Upper lobe of left lung (tissue), 6 donors: ENCODE data around the gene ZNF775. TPM values are rescaled to one million over a fixed set of nuclear protein-coding genes. Genes with fewer than 3 reads are reported as not detected.

Experiments
- ATAC-seq, 2 donors: fragments of 200-7000 bp; cut with Tn5 transposase; one replicate each; pipeline ENCODE4 v1.9.1; 2022; ENCODE audit warnings: mild to moderate bottlenecking in 2 of 2, moderate library complexity in 2 of 2; ENCODE audit not compliant: low FRiP score in 2 of 2
- DNase-seq, 2 donors: peaks; one replicate each; pipeline ENCODE4 v3.0.0-alpha.2; 2019 to 2020
- H3K27ac ChIP-seq, 4 donors: fragments of 200-600 bp; sonication (generic); one replicate each; pipeline ENCODE4 v1.5.1; 2016 to 2019
- H3K27me3 ChIP-seq, 4 donors: fragments of 200-600 bp; sonication (generic); one replicate each; pipeline ENCODE4 v1.5.1; 2017 to 2019
- H3K36me3 ChIP-seq, 4 donors: fragments of 200-600 bp; sonication (generic); one replicate each; pipeline ENCODE4 v1.5.1; 2016 to 2019
- H3K4me1 ChIP-seq, 4 donors: fragments of 200-600 bp; sonication (generic); one replicate each; pipeline ENCODE4 v1.5.1; 2018 to 2019
- H3K4me3 ChIP-seq, 4 donors: fragments of 200-600 bp; sonication (generic); one replicate each; pipeline ENCODE4 v1.5.1; 2017 to 2019; ENCODE audit warnings: mild to moderate bottlenecking in 2 of 4, moderate library complexity in 1 of 4
- H3K9me3 ChIP-seq, 4 donors: fragments of 200-600 bp; sonication (generic); one replicate each; pipeline ENCODE4 v1.5.1; 2018 to 2019
- EP300 ChIP-seq, 4 donors: sonication (generic); formaldehyde crosslinking; IDR thresholded peaks; one replicate each; pipeline ENCODE4 v1.5.1; 2017; ENCODE audit warnings: antibody characterized with exemption in 4 of 4, control low read depth in 2 of 4
- POLR2A ChIP-seq, 4 donors: fragments of 450-650 bp; IDR thresholded peaks; one replicate each; pipeline ENCODE4 v1.5.1; 2016 to 2017; ENCODE audit warnings: antibody characterized with exemption in 4 of 4, mild to moderate bottlenecking in 2 of 4
- POLR2AphosphoS5 ChIP-seq, 2 donors: sonication (generic); formaldehyde crosslinking; IDR thresholded peaks; one replicate each; pipeline ENCODE4 v1.5.1; 2017; ENCODE audit warnings: antibody characterized with exemption in 2 of 2
- WGBS, 2 donors: methylation state at CpG; one replicate each; pipeline ENCODE4 v1.1.5; 2017 to 2018; 5-methylcytosine and 5-hydroxymethylcytosine counted together
- total RNA-seq, 6 donors: library from RNA; depleted of rRNA in 4 of 6; stranded (reverse); fragments of >200 nt in 4 of 6; gene quantifications; one replicate each; pipeline versions ENCODE4 v1.1.0 to v1.2.1, GENCODE V29; 2016 to 2021
- TF ChIP-seq, protein P1 (sequence below), 6 experiments: fragments of 450-650 bp in 4 of 6; fragments of 200-600 bp in 2 of 6; sonication (generic) in 2 of 6; IDR thresholded peaks; one replicate each; pipeline ENCODE4 v1.5.1; 2016 to 2019; ENCODE audit warnings: antibody characterized with exemption in 6 of 6
- donor health status: DM: no; HTN: no; CAD: no; lungs with moderate emphysema.
- donor health status: DM: no; HTN: yes; CAD: no; lungs with severe emphysema.

Gene ZNF775
- total RNA-seq, 6 donors from 2014 or later, result 3.0 to 6.5 (median 5.5) TPM

DNA sequence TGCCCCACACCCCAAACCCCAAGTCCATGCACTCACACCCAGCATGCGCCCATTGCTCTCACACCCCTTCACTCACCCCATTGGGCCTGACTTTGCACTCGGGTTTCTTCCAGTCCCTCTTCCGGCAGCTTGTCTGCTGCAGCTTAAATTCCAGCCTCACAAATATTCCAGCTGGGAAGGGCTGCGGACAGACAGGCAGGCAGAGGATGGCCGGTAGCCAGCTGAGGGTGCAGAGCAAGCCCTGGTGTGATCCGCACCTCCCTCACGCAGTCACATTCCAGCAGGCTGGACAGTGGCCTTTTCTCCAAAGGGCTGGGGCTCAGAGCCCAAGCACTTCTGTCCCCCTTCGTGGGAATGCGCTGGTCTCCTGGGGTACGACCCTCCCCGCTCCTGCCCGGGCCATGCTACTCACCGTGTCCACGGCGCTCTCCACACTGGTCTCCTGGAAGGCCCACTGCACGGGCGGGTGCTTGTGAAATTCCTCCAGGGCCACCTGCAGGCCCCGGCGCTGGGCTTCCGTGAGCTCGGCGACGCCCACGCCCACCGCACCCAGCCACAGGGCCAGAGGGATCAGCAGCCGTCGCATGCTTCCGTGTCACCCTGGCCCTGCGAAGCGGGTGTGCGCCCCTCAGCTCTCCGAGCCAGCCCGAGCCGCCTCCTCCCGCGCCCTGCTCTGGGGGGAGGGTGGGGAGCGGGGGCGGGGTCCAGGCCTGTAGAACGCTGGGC is 38.9 kb upstream of the ZNF775 start:
- Histone ChIP-seq H3K4me1 (peaks cover 12 to 31% (median 27%) of the 10 kb centered on the region in 4 donors), H3K27me3 (peaks cover 0 to 15% (median 6%) of the 10 kb centered on the region in 4 donors), H3K36me3 (peaks cover 0 to 7% (median 0%) of the 10 kb centered on the region in 4 donors), H3K27ac (peak overlapping the region in 3 of 4 donors; percentile 80 to 88 (median 84)), H3K4me3 (peak overlapping the region; percentile 18 to 57 (median 44)), H3K9me3 (no peaks in the 10 kb centered on the region)
- TF ChIP-seq EP300 (IDR thresholded peaks at IDR 0.05) (no peak), POLR2A (IDR thresholded peaks at IDR 0.05) (no peak), POLR2AphosphoS5 (IDR thresholded peaks at IDR 0.05) (no peak)
- TF ChIP-seq, protein P1, sequence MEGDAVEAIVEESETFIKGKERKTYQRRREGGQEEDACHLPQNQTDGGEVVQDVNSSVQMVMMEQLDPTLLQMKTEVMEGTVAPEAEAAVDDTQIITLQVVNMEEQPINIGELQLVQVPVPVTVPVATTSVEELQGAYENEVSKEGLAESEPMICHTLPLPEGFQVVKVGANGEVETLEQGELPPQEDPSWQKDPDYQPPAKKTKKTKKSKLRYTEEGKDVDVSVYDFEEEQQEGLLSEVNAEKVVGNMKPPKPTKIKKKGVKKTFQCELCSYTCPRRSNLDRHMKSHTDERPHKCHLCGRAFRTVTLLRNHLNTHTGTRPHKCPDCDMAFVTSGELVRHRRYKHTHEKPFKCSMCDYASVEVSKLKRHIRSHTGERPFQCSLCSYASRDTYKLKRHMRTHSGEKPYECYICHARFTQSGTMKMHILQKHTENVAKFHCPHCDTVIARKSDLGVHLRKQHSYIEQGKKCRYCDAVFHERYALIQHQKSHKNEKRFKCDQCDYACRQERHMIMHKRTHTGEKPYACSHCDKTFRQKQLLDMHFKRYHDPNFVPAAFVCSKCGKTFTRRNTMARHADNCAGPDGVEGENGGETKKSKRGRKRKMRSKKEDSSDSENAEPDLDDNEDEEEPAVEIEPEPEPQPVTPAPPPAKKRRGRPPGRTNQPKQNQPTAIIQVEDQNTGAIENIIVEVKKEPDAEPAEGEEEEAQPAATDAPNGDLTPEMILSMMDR (IDR thresholded peaks at IDR 0.05), result peak in 1 of 6 experiments; percentile 22
- WGBS, 2 donors, result 32 to 34% methylated on average over 4 to 37 of the region's 39 CpGs
- DNase-seq (peak in 1 of 2 donors; percentile 87), ATAC-seq (peak; percentile 33 to 54)

DNA sequence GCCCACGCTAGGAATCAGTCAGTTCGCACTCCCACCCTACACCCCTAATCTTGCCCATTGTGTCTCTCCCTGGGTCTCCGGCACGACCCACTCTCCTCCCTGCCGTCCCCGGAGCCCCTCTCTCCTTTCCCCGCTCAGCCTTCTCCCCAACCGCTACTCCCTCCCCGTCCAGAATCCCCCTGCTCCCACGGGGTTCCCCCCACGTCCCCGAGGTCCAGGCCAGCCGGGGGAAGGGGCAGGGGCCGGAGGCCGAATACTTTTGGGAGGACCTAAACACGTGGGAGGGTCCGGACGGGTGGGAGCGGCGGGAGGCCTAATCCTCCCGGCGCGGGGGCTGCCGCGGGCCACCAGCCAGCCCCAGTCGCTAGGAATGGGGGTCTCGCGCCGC is 38.3 kb upstream of the ZNF775 start:
- H3K36me3 ChIP-seq, result peaks cover 0 to 7% (median 0%) of the 10 kb centered on the region in 4 donors
- peak overlapping the region; percentile 66 to 88 (median 82) for H3K27ac ChIP-seq
- TF ChIP-seq EP300 (IDR thresholded peaks at IDR 0.05), result no peak
- TF ChIP-seq, protein P1 (IDR thresholded peaks at IDR 0.05), result no peak
- TF ChIP-seq POLR2AphosphoS5 (IDR thresholded peaks at IDR 0.05), result no peak
- TF ChIP-seq POLR2A (IDR thresholded peaks at IDR 0.05), result no peak
- ATAC-seq, result peak in 1 of 2 donors; percentile 4
- H3K4me1 ChIP-seq, result peaks cover 7 to 31% (median 23%) of the 10 kb centered on the region in 4 donors
- 8 to 12% methylated on average over 29 of the region's 29 CpGs for WGBS, 2 donors
- no peaks in the 10 kb centered on the region for H3K9me3 ChIP-seq
- peak in 1 of 2 donors; percentile 66 for DNase-seq
- peak overlapping the region; percentile 25 to 57 (median 44) for H3K4me3 ChIP-seq
- peaks cover 0 to 15% (median 6%) of the 10 kb centered on the region in 4 donors for H3K27me3 ChIP-seq

DNA sequence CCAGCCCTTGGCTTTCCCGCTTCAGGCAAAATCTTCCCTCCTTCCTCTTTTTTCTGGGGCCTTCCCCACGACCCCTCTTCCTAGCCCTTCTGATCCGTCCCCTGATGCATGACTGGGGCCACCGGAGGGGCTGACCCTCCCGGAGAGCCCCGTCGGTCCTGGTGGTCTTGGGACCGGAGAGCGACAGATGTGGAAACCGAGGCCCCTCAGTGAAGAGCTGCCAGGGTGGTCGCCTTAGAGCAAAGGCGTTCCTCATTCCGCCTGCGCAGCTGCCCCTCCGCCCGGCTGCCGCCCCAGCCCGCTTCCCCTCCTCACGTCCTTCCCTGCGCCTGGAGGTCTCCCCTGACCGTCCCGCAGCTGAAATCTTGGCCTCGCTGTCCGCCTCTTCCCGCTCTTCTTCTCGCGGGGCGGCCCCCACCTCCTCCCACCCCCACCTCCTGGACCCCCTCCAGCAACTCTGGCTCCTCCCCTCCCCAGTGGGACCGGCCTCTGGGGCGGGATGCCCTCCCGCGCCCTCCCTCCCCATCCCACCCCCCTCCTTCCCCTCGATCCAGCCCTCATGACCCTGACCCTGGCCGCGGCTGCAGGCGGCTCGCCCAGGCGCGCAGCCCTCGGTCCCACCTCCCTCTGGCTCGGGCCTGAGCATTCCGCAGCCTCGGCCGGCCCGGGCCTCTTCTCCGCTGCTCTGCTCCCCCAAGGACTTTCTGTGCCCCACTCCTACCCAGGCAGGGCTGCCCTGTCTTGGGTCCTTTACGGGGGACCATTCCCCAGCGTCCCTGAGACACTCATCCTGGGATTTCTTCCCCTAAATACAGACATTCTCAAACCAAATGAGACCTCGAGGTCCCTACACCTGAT is 37.6 kb upstream of the ZNF775 start, which contains the start of gene RARRES2:
TSS of gene RARRES2 (minus strand) at position 367 of the 858 bp plus-strand sequence. CDS start 1,020 bp downstream, outside the sequence.
- peak; percentile 58 to 80 for ATAC-seq
- peaks cover 0 to 7% (median 0%) of the 10 kb centered on the region in 4 donors for H3K36me3 ChIP-seq
- peak in 1 of 2 donors; percentile 92 for DNase-seq
- TF ChIP-seq POLR2AphosphoS5 (IDR thresholded peaks at IDR 0.05) (peak in 1 of 2 donors; percentile 55), POLR2A (IDR thresholded peaks at IDR 0.05) (no peak), EP300 (IDR thresholded peaks at IDR 0.05) (no peak)
- TF ChIP-seq, protein P1 (IDR thresholded peaks at IDR 0.05), result no peak
- H3K27ac ChIP-seq, result peak within 1 kb of the TSS; percentile 66 to 88 (median 82)
- H3K27me3 ChIP-seq, result peaks cover 0 to 15% (median 6%) of the 10 kb centered on the region in 4 donors
- 17 to 19% methylated on average over 40 to 41 of the region's 49 CpGs for WGBS, 2 donors
- peaks cover 7 to 31% (median 21%) of the 10 kb centered on the region in 4 donors for H3K4me1 ChIP-seq
- H3K9me3 ChIP-seq, result no peaks in the 10 kb centered on the region
- peak within 1 kb of the TSS; percentile 25 to 57 (median 44) for H3K4me3 ChIP-seq

DNA sequence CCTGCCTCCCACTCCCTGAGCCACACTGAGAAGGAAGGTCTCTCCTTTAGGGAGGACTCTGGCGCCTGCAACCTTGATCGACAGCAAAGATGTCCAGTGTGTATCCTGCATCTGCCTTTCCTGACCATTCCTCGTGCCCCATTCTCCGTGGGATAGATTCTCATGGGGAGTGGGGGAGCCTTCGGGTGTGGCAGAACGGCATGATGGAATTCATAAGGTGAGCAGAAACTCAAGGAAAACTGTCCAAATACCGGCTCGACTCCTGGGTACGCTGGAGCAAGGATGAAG is 37.1 kb upstream of the ZNF775 start:
- H3K4me3 ChIP-seq, result peak overlapping the region in 1 of 4 donors; percentile 54
- H3K36me3 ChIP-seq, result peaks cover 0 to 6% (median 0%) of the 10 kb centered on the region in 4 donors
- TF ChIP-seq, protein P1 (IDR thresholded peaks at IDR 0.05), result no peak
- TF ChIP-seq EP300 (IDR thresholded peaks at IDR 0.05) (no peak), POLR2AphosphoS5 (IDR thresholded peaks at IDR 0.05) (no peak)
- H3K27ac ChIP-seq, result peak overlapping the region in 1 of 4 donors; percentile 84
- H3K27me3 ChIP-seq, result peaks cover 0 to 15% (median 6%) of the 10 kb centered on the region in 4 donors
- ATAC-seq (no peak), DNase-seq (no peak)
- WGBS, 2 donors, result 93 to 97% methylated on average over 9 of the region's 9 CpGs
- peaks cover 7 to 31% (median 20%) of the 10 kb centered on the region in 4 donors for H3K4me1 ChIP-seq
- no peaks in the 10 kb centered on the region for H3K9me3 ChIP-seq
